Neuronal stem cell (in vitro differentiated cells): Measurements from ENCODE around the gene PIEZO2.

Experiments used
- DNase-seq: peaks from one replicate; pipeline ENCODE4 v3.0.0-alpha.2; 2013; ENCODE audit warnings: low spot score
- H2AFZ ChIP-seq: one replicate; pipeline ENCODE4 v1.6.1; 2013; ENCODE audit warnings: mild to moderate bottlenecking, low read length, inconsistent platforms
- H2AK5ac ChIP-seq: 2 replicates; pipeline ENCODE4 v1.6.1; 2013; ENCODE audit warnings: low read depth, mild to moderate bottlenecking, inconsistent platforms, low read length, moderate library complexity, mixed read lengths
- H2BK120ac ChIP-seq: 2 replicates; pipeline ENCODE4 v1.6.1; 2013; ENCODE audit warnings: low read depth, mild to moderate bottlenecking, inconsistent platforms, low read length, moderate library complexity, mixed read lengths
- H2BK12ac ChIP-seq: one replicate; pipeline ENCODE4 v1.6.1; 2013; ENCODE audit warnings: low read length, inconsistent platforms
- H2BK15ac ChIP-seq: 2 replicates; pipeline ENCODE4 v1.6.1; 2013; ENCODE audit warnings: mild to moderate bottlenecking, low read length, inconsistent platforms, mixed read lengths
- H2BK5ac ChIP-seq: one replicate; pipeline ENCODE4 v1.6.1; 2013; ENCODE audit warnings: inconsistent platforms, mild to moderate bottlenecking, low read length, moderate library complexity
- H3K14ac ChIP-seq: one replicate; pipeline ENCODE4 v1.6.1; 2013; ENCODE audit warnings: low read length, inconsistent platforms
- H3K18ac ChIP-seq: 2 replicates; pipeline ENCODE4 v1.6.1; 2013; ENCODE audit warnings: low read length, inconsistent platforms
- H3K23ac ChIP-seq: 2 replicates; pipeline ENCODE4 v1.6.1; 2013; ENCODE audit warnings: low read depth, mild to moderate bottlenecking, mixed read lengths, low read length, inconsistent platforms; ENCODE audit not compliant: poor library complexity
- H3K27ac ChIP-seq: replicated peaks from 3 replicates; pipeline ENCODE4 v1.5.1; 2013; ENCODE audit warnings: low read length, inconsistent platforms
- H3K27me3 ChIP-seq, 3 experiments: 2 replicates each; pipeline ENCODE4 v1.6.1; 2013; ENCODE audit warnings: low read length in 3 of 3, mild to moderate bottlenecking in 2 of 3, inconsistent platforms in 1 of 3, low read depth in 1 of 3, mixed read lengths in 1 of 3, moderate library complexity in 1 of 3; ENCODE audit not compliant: control insufficient read depth in 3 of 3, insufficient read depth in 3 of 3
- H3K36me3 ChIP-seq, 2 donors: replicated peaks in 1 of 2; 2 replicates each; pipeline ENCODE4 v1.6.1; 2013; ENCODE audit warnings: low read length in 2 of 2; ENCODE audit not compliant: control insufficient read depth in 2 of 2, insufficient read depth in 2 of 2
- H3K4ac ChIP-seq: 2 replicates; pipeline ENCODE4 v1.6.1; 2013; ENCODE audit warnings: inconsistent platforms, mild to moderate bottlenecking, low read length, moderate library complexity
- H3K4me1 ChIP-seq, 2 donors: 1 replicate in 1 of 2; 2 replicates in 1 of 2; pipeline ENCODE4 v1.6.1; 2013; ENCODE audit warnings: low read length in 2 of 2, low read depth in 1 of 2; ENCODE audit not compliant: control insufficient read depth in 2 of 2, insufficient read depth in 1 of 2
- H3K4me2 ChIP-seq: one replicate; pipeline ENCODE4 v1.6.1; 2013; ENCODE audit warnings: mild to moderate bottlenecking, low read length, inconsistent platforms; ENCODE audit not compliant: insufficient read depth, poor library complexity, severe bottlenecking
- H3K4me3 ChIP-seq, 2 donors: 2 replicates each; pipeline ENCODE4 v1.5.1; 2013; ENCODE audit warnings: low read length in 2 of 2, mild to moderate bottlenecking in 2 of 2, inconsistent platforms in 1 of 2, moderate library complexity in 1 of 2
- H3K79me1 ChIP-seq: one replicate; pipeline ENCODE4 v1.6.1; 2013; ENCODE audit warnings: low read depth, mild to moderate bottlenecking, inconsistent platforms, low read length, moderate library complexity
- H3K9ac ChIP-seq: one replicate; pipeline ENCODE4 v1.6.1; 2013; ENCODE audit warnings: mild to moderate bottlenecking, low read depth, low read length, inconsistent platforms; ENCODE audit not compliant: poor library complexity
- H3K9me3 ChIP-seq, 2 donors: replicated peaks in 1 of 2; 2 replicates each; pipeline versions ENCODE3 to v1.6.1; 2013; ENCODE audit warnings: low read length in 2 of 2, mild to moderate bottlenecking in 2 of 2, inconsistent platforms in 1 of 2, low read depth in 1 of 2, mixed read lengths in 1 of 2, moderate library complexity in 1 of 2; ENCODE audit not compliant: control insufficient read depth in 2 of 2, insufficient read depth in 1 of 2
- H4K8ac ChIP-seq: one replicate; pipeline ENCODE4 v1.6.1; 2013; ENCODE audit warnings: low read depth, mild to moderate bottlenecking, inconsistent platforms, low read length, moderate library complexity
- H4K91ac ChIP-seq: one replicate; pipeline ENCODE4 v1.6.1; 2013; ENCODE audit warnings: low read length, low read depth, mild to moderate bottlenecking, inconsistent platforms; ENCODE audit not compliant: poor library complexity
- WGBS, 2 donors: extraction: QIAGEN DNeasy Blood & Tissue Kit; methylation state at CpG; one replicate each; pipeline ENCODE4 v1.1.7; 2013; ENCODE audit warnings: missing lambda C conversion rate in 2 of 2, mixed read lengths in 1 of 2; ENCODE audit not compliant: insufficient read length in 2 of 2, insufficient replicate concordance in 1 of 2; ENCODE audit errors: extremely low coverage in 2 of 2; 5-methylcytosine and 5-hydroxymethylcytosine counted together

PIEZO2 gene

GRCh38 chr18:11035376-11035775 lies 114.0 kb downstream of the PIEZO2 start:
- no peak overlapping the region for H2BK5ac ChIP-seq
- no peak overlapping the region for H3K4me3 ChIP-seq
- peaks cover 0 to 2% of the 10 kb centered on the region in 2 donors for H3K4me1 ChIP-seq
- H3K14ac ChIP-seq: no peak overlapping the region
- H3K36me3 ChIP-seq: no peaks in the 10 kb centered on the region
- no CpG with 5 or more reads among the region's 2 CpGs for WGBS, 2 donors
- no peak overlapping the region for H3K4ac ChIP-seq
- no peak overlapping the region for H2AK5ac ChIP-seq
- H2BK12ac ChIP-seq: no peak overlapping the region
- no peak overlapping the region for H4K91ac ChIP-seq
- H3K79me1 ChIP-seq: no peaks in the 10 kb centered on the region
- no peak overlapping the region for H2AFZ ChIP-seq
- H2BK15ac ChIP-seq: no peak overlapping the region
- DNase-seq: no peak
- no peaks in the 10 kb centered on the region for H3K9me3 ChIP-seq
- H3K23ac ChIP-seq: no peak overlapping the region
- H3K9ac ChIP-seq: no peak overlapping the region
- no peak overlapping the region for H4K8ac ChIP-seq
- H3K4me2 ChIP-seq: no peak overlapping the region
- H3K27ac ChIP-seq: no peak overlapping the region
- H3K27me3 ChIP-seq: no peaks in the 10 kb centered on the region
- no peak overlapping the region for H2BK120ac ChIP-seq
- no peak overlapping the region for H3K18ac ChIP-seq

DNA sequence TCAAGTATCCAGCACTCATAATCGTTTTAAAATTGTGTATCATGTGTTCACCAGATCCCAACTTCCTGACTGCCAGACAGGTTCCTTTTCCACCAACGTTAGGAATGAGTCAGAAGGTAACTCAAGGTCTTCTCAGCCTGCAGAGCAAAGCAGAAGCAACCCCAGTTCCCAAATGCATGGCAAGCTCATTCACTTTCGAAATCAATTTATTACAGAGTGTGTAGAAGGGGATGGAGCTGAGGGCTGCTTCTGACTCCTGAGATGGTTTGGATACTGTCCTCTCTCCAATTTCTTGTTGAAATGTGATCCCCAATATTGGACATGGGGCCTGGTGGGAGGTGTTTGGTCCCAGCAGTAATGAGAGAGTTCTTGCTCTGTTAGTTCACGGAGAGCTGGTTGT lies 114.5 kb downstream of the PIEZO2 start:
- no CpG with 5 or more reads among the region's 4 CpGs for WGBS, 2 donors
- no peak overlapping the region for H3K4ac ChIP-seq

DNA sequence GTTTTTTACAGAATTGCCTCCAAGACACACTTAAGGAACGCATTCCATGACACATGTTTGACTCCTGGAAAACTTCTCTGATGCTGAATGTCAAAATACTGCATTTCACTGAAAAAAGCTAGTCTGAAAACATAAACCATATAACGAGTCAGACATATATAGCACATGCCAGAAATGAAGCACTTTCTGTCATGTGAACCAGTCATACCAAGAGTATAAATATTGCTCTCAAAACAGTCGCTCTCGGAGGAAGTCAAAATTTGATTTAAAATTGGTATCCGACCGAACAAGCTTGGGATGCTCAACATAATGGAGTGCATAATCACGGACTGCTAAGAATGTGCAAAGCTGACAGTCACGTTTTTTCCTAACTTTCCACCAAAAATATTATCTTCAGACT lies 115.9 kb downstream of the PIEZO2 start:
- no peaks in the 10 kb centered on the region for H3K79me1 ChIP-seq
- no peaks in the 10 kb centered on the region for H3K36me3 ChIP-seq
- no peak overlapping the region for H2AK5ac ChIP-seq
- H3K4me3 ChIP-seq: no peak overlapping the region
- no peak overlapping the region for H4K8ac ChIP-seq
- no peaks in the 10 kb centered on the region for H3K27me3 ChIP-seq
- H3K4me2 ChIP-seq: no peak overlapping the region
- no peak for DNase-seq
- H3K18ac ChIP-seq: no peak overlapping the region
- H3K9me3 ChIP-seq: no peaks in the 10 kb centered on the region
- no peak overlapping the region for H2BK12ac ChIP-seq
- WGBS, 2 donors: no CpG with 5 or more reads among the region's 8 CpGs
- peaks cover 0 to 2% of the 10 kb centered on the region in 2 donors for H3K4me1 ChIP-seq
- H3K23ac ChIP-seq: no peak overlapping the region
- no peak overlapping the region for H3K9ac ChIP-seq
- no peak overlapping the region for H4K91ac ChIP-seq
- H3K14ac ChIP-seq: no peak overlapping the region
- H2BK15ac ChIP-seq: no peak overlapping the region
- H2BK120ac ChIP-seq: no peak overlapping the region
- H3K27ac ChIP-seq: no peak overlapping the region
- H3K4ac ChIP-seq: no peak overlapping the region
- H2AFZ ChIP-seq: no peak overlapping the region
- no peak overlapping the region for H2BK5ac ChIP-seq

More for the DNA sequence above, 114.5 kb downstream of the PIEZO2 start:
- peaks cover 0 to 2% of the 10 kb centered on the region in 2 donors for H3K4me1 ChIP-seq
- H4K91ac ChIP-seq: no peak overlapping the region
- H3K9ac ChIP-seq: no peak overlapping the region
- no peak overlapping the region for H3K23ac ChIP-seq
- no peak overlapping the region for H3K14ac ChIP-seq
- H3K4me3 ChIP-seq: no peak overlapping the region
- H2BK120ac ChIP-seq: no peak overlapping the region
- H2BK5ac ChIP-seq: no peak overlapping the region
- no peaks in the 10 kb centered on the region for H3K79me1 ChIP-seq
- DNase-seq: no peak
- no peak overlapping the region for H4K8ac ChIP-seq
- H3K27ac ChIP-seq: no peak overlapping the region
- no peaks in the 10 kb centered on the region for H3K9me3 ChIP-seq
- H3K36me3 ChIP-seq: no peaks in the 10 kb centered on the region
- no peak overlapping the region for H2BK12ac ChIP-seq
- no peak overlapping the region for H2AFZ ChIP-seq
- no peak overlapping the region for H2AK5ac ChIP-seq
- no peaks in the 10 kb centered on the region for H3K27me3 ChIP-seq
- no peak overlapping the region for H2BK15ac ChIP-seq
- H3K4me2 ChIP-seq: no peak overlapping the region
- no peak overlapping the region for H3K18ac ChIP-seq

DNA sequence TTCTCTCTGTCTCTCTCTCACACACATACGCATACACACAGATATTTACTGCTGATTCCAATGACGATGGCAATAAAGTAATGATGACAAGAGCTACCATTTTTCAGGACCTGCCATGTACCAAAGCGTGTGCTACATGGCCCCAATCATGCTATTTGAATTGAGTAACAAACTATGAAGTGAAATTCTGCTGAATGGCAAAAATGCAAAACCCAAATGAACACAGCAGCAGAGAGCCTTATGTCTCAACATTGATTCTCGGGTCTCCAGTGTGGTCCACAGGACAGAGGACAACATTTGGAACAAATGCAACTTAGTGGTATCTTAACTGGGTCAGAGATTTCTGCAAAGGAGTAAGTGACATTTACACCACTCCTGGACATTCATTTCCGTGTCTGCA lies 117.4 kb downstream of the PIEZO2 start:
- no peak for DNase-seq
- Histone ChIP-seq H3K9ac (no peak overlapping the region), H3K36me3 (no peaks in the 10 kb centered on the region), H2BK120ac (no peak overlapping the region), H3K4me3 (no peak overlapping the region), H3K4me2 (no peak overlapping the region), H3K4me1 (peaks cover 0 to 2% of the 10 kb centered on the region in 2 donors), H3K14ac (no peak overlapping the region), H3K23ac (no peak overlapping the region), H3K27me3 (no peaks in the 10 kb centered on the region), H2BK12ac (no peak overlapping the region), H2AFZ (no peak overlapping the region), H2AK5ac (no peak overlapping the region), H4K8ac (no peak overlapping the region), H4K91ac (no peak overlapping the region), H3K4ac (no peak overlapping the region), H2BK15ac (no peak overlapping the region), H3K27ac (no peak overlapping the region), H2BK5ac (no peak overlapping the region), H3K9me3 (no peaks in the 10 kb centered on the region), H3K18ac (no peak overlapping the region), H3K79me1 (no peaks in the 10 kb centered on the region)
- no CpG with 5 or more reads among the region's 5 CpGs for WGBS, 2 donors
